OCI-LY3 (cell line): ENCODE results near the gene HERC2.

Experiments
- H2AFZ ChIP-seq: fragments of 200-600, 300-600 bp; shearing (Covaris generic); 2 replicates; pipeline ENCODE4 v1.6.0; 2014; ENCODE audit warnings: antibody characterized with exemption, low read depth, low read length
- H3K27ac ChIP-seq: fragments of 200-600, 300-600 bp; sonication (generic); 2 replicates; pipeline ENCODE4 v1.5.1; 2014; ENCODE audit warnings: mild to moderate bottlenecking, low read length, moderate library complexity, mixed read lengths
- H3K27me3 ChIP-seq: fragments of 200-600, 300-600 bp; sonication (generic); 2 replicates; pipeline ENCODE4 v1.6.1; 2014; ENCODE audit warnings: low read depth, low read length, mixed read lengths
- H3K36me3 ChIP-seq: fragments of 200-600, 300-600 bp; sonication (generic); replicated peaks from 2 replicates; pipeline ENCODE3; 2014; ENCODE audit warnings: low read depth, low read length, mixed read lengths
- H3K4me1 ChIP-seq: fragments of 300-600, 200-600 bp; sonication (generic); 2 replicates; pipeline ENCODE4 v1.6.1; 2014; ENCODE audit warnings: low read length, mixed read lengths
- H3K4me2 ChIP-seq: fragments of 200-600, 300-600 bp; sonication (generic); 2 replicates; pipeline ENCODE4 v1.6.1; 2014; ENCODE audit warnings: low read length, mixed read lengths
- H3K4me3 ChIP-seq: fragments of 300-600, 200-600 bp; sonication (generic); 2 replicates; pipeline ENCODE4 v1.5.1; 2014; ENCODE audit warnings: antibody characterized with exemption, mild to moderate bottlenecking, low read length, moderate library complexity
- H3K79me2 ChIP-seq: fragments of 300-600, 200-600 bp; shearing (Covaris generic); 2 replicates; pipeline ENCODE4 v1.6.1; 2014; ENCODE audit warnings: mild to moderate bottlenecking, low read length, mixed read lengths
- H3K9ac ChIP-seq: fragments of 300-600, 200-600 bp; shearing (Covaris generic); 2 replicates; pipeline ENCODE4 v1.6.0; 2014; ENCODE audit warnings: mild to moderate bottlenecking, low read length, moderate library complexity
- H3K9me3 ChIP-seq: fragments of 200-600, 300-600 bp; shearing (Covaris generic); 2 replicates; pipeline ENCODE4 v1.6.1; 2014; ENCODE audit warnings: low read length, mixed read lengths; ENCODE audit not compliant: insufficient read depth
- H4K20me1 ChIP-seq: fragments of 200-600, 300-600 bp; sonication (generic); 2 replicates; pipeline ENCODE4 v1.6.1; 2016; ENCODE audit warnings: low read length, mixed read lengths; ENCODE audit not compliant: insufficient read depth
- EZH2phosphoT487 ChIP-seq: fragments of 200-600 bp; shearing (Covaris generic); IDR thresholded peaks from 2 replicates; pipeline ENCODE4 v1.6.1; 2018; ENCODE audit warnings: antibody characterized with exemption, mixed run types, low read depth
- TF ChIP-seq, protein P1 (sequence below): fragments of 200-600, 300-600 bp; sonication (generic); IDR thresholded peaks from 2 replicates; pipeline ENCODE4 v1.5.1; 2014; ENCODE audit warnings: antibody characterized with exemption, low read length, low read depth

The HERC2 gene

GRCh38 chr15:28181366-28181765, 140.6 kb downstream of the HERC2 start:
- H3K9ac ChIP-seq: no peak overlapping the region
- TF ChIP-seq EZH2phosphoT487: no peak
- TF ChIP-seq, protein P1, sequence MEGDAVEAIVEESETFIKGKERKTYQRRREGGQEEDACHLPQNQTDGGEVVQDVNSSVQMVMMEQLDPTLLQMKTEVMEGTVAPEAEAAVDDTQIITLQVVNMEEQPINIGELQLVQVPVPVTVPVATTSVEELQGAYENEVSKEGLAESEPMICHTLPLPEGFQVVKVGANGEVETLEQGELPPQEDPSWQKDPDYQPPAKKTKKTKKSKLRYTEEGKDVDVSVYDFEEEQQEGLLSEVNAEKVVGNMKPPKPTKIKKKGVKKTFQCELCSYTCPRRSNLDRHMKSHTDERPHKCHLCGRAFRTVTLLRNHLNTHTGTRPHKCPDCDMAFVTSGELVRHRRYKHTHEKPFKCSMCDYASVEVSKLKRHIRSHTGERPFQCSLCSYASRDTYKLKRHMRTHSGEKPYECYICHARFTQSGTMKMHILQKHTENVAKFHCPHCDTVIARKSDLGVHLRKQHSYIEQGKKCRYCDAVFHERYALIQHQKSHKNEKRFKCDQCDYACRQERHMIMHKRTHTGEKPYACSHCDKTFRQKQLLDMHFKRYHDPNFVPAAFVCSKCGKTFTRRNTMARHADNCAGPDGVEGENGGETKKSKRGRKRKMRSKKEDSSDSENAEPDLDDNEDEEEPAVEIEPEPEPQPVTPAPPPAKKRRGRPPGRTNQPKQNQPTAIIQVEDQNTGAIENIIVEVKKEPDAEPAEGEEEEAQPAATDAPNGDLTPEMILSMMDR: no peak
- no peaks in the 10 kb centered on the region for H4K20me1 ChIP-seq
- H3K4me2 ChIP-seq: no peak overlapping the region
- H3K79me2 ChIP-seq: no peaks in the 10 kb centered on the region
- H3K4me3 ChIP-seq: no peak overlapping the region
- no peaks in the 10 kb centered on the region for H3K9me3 ChIP-seq
- no peak overlapping the region for H3K27ac ChIP-seq
- no peaks in the 10 kb centered on the region for H3K36me3 ChIP-seq
- H2AFZ ChIP-seq: no peak overlapping the region
- H3K4me1 ChIP-seq: no peaks in the 10 kb centered on the region
- no peaks in the 10 kb centered on the region for H3K27me3 ChIP-seq

DNA sequence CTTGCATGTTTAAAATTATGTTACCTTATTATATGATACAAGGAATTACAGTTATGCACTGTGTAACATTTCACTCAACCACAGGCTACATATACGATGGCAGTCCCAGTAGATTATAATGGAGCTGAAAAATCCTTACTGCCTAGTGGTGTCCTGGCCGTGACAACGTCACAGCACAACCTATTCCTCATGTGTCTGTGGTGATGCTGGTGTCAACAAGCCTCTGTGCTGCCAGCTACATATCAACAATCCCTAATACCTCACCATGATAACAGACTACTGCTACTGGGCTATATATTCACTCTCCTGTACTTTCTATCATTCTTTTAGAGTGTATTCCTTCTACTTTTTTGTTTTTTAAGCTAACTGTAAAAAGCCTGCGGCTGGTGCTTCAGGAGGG, 142.7 kb downstream of the HERC2 start:
- Histone ChIP-seq H3K36me3 (no peaks in the 10 kb centered on the region), H3K9me3 (no peaks in the 10 kb centered on the region), H3K4me2 (no peak overlapping the region), H3K9ac (no peak overlapping the region), H3K4me3 (no peak overlapping the region), H3K4me1 (no peaks in the 10 kb centered on the region), H3K27ac (no peak overlapping the region), H4K20me1 (no peaks in the 10 kb centered on the region), H3K79me2 (no peaks in the 10 kb centered on the region), H2AFZ (no peak overlapping the region), H3K27me3 (no peaks in the 10 kb centered on the region)
- no peak for TF ChIP-seq EZH2phosphoT487
- TF ChIP-seq, protein P1: no peak

DNA sequence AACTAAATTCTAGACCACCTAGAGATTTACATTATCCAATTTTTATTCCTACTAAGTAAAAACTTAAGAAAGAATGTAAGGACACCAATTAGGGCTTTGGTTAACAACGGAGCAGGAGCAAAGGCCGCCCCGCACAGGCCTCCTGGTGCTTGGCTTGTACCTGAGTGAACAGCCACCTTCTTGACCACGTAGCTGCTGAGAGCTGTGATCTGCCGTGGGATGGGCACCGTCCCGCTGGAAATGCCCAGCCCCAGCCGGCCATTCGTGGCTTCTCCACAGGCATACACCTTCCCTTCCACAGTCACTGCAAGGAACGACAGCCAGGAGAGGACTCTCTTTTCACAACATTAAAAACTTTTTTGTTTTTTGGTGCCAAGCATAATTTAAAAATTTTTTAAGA, 143.3 kb downstream of the HERC2 start:
- H3K79me2 ChIP-seq: no peaks in the 10 kb centered on the region
- H3K27ac ChIP-seq: no peak overlapping the region
- TF ChIP-seq EZH2phosphoT487: no peak
- TF ChIP-seq, protein P1: no peak
- H3K9ac ChIP-seq: no peak overlapping the region
- H3K4me3 ChIP-seq: no peak overlapping the region
- no peak overlapping the region for H3K4me2 ChIP-seq
- no peak overlapping the region for H2AFZ ChIP-seq
- no peaks in the 10 kb centered on the region for H3K9me3 ChIP-seq
- no peaks in the 10 kb centered on the region for H3K4me1 ChIP-seq
- H4K20me1 ChIP-seq: no peaks in the 10 kb centered on the region
- H3K27me3 ChIP-seq: no peaks in the 10 kb centered on the region
- no peaks in the 10 kb centered on the region for H3K36me3 ChIP-seq

GRCh38 chr15:28178290-28178689, 143.7 kb downstream of the HERC2 start:
- no peak for TF ChIP-seq EZH2phosphoT487
- TF ChIP-seq, protein P1: no peak
- no peak overlapping the region for H3K9ac ChIP-seq
- no peak overlapping the region for H3K27ac ChIP-seq
- no peaks in the 10 kb centered on the region for H4K20me1 ChIP-seq
- no peaks in the 10 kb centered on the region for H3K27me3 ChIP-seq
- H3K36me3 ChIP-seq: no peaks in the 10 kb centered on the region
- H3K4me1 ChIP-seq: no peaks in the 10 kb centered on the region
- no peaks in the 10 kb centered on the region for H3K79me2 ChIP-seq
- H3K4me3 ChIP-seq: no peak overlapping the region
- no peaks in the 10 kb centered on the region for H3K9me3 ChIP-seq
- H3K4me2 ChIP-seq: no peak overlapping the region
- H2AFZ ChIP-seq: no peak overlapping the region
